ENCODE measurements around the gene OR11G2.

DNA sequence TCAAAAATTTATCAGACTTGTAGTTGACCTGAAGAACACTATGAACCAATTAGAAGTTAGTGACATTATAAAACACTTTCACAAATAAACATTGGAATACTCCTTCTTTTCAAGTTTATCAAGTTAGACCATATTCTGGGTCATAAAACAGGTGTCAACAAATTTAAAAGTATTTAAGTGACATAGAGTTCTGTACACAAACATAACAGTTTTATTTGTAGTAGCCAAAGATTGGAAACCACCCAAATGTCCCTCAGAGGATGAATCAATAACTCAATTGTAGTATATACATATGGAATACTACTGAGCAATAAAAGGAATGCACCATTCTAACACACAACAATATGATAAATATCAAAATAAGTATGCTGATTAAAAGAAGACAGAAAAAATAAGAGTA is 23.6 kb upstream of the OR11G2 start:
- TF ChIP-seq ZNF274 (IDR thresholded peaks at IDR 0.05; ENCODE audit: low read depth, low read length) (no peak), SUZ12 (IDR thresholded peaks at IDR 0.05; ENCODE audit: extremely low read depth, insufficient read depth, insufficient read length) (no peak)
